Spleen (tissue), 11 donors: ENCODE data around the gene AAK1. TPM values are rescaled to one million over a fixed set of nuclear protein-coding genes. Genes with fewer than 3 reads are reported as not detected.
"Not testable (repeated sequence)": the region's sequence is repeated elsewhere in the genome, so short reads cannot be mapped to it uniquely, and the experiment has no call there.

ENCODE experiments used
- DNase-seq: peaks from one replicate; pipeline ENCODE4 v3.0.0-alpha.2; 2020
- H3K27ac ChIP-seq, 8 donors: fragments of 200-600 bp; sonication (generic) in 7 of 8; 1 replicate in 4 of 8; 2 replicates in 4 of 8; pipeline versions ENCODE4 v1.5.0 to v1.8.0; 2016 to 2021; ENCODE audit warnings: inconsistent platforms in 4 of 8, mild to moderate bottlenecking in 4 of 8, moderate library complexity in 1 of 8
- H3K27me3 ChIP-seq, 7 donors: fragments of 200-600 bp; sonication (generic) in 6 of 7; replicated peaks in 1 of 7; 1 replicate in 4 of 7; 2 replicates in 3 of 7; pipeline versions ENCODE4 v1.5.0 to v1.8.0; 2016 to 2021; ENCODE audit warnings: inconsistent platforms in 3 of 7, mild to moderate bottlenecking in 1 of 7
- H3K36me3 ChIP-seq, 6 donors: fragments of 200-600 bp; sonication (generic) in 5 of 6; 1 replicate in 4 of 6; 2 replicates in 2 of 6; pipeline versions ENCODE4 v1.5.0 to v1.8.0; 2016 to 2021; ENCODE audit warnings: inconsistent platforms in 2 of 6
- H3K4me1 ChIP-seq, 6 donors: fragments of 200-600 bp; sonication (generic) in 5 of 6; 1 replicate in 3 of 6; 2 replicates in 3 of 6; pipeline versions ENCODE4 v1.5.0 to v1.8.0; 2016 to 2021; ENCODE audit warnings: inconsistent platforms in 3 of 6
- H3K4me3 ChIP-seq, 8 donors: fragments of 200-600 bp; sonication (generic) in 7 of 8; 1 replicate in 4 of 8; 2 replicates in 4 of 8; pipeline versions ENCODE4 v1.5.0 to v1.8.0; 2016 to 2021; ENCODE audit warnings: inconsistent platforms in 4 of 8, mild to moderate bottlenecking in 4 of 8, moderate library complexity in 2 of 8
- H3K9me3 ChIP-seq, 8 donors: fragments of 200-600 bp; sonication (generic) in 7 of 8; 1 replicate in 4 of 8; 2 replicates in 4 of 8; pipeline versions ENCODE4 v1.5.0 to v1.8.0; 2016 to 2021; ENCODE audit warnings: inconsistent platforms in 4 of 8
- POLR2A ChIP-seq, 3 donors: fragments of 450-650 bp; IDR thresholded peaks; one replicate each; pipeline ENCODE4 v1.5.1; 2017; ENCODE audit warnings: antibody characterized with exemption in 3 of 3, mild to moderate bottlenecking in 1 of 3
- POLR2AphosphoS5 ChIP-seq, 3 donors: sonication (generic); formaldehyde crosslinking; IDR thresholded peaks; one replicate each; pipeline ENCODE4 v1.5.1; 2017; ENCODE audit warnings: antibody characterized with exemption in 3 of 3
- WGBS, 5 donors: extraction: QIAGEN DNeasy Blood & Tissue Kit in 3 of 5; methylation state at CpG; one replicate each; pipeline versions ENCODE4 v1.1.5 to v1.1.7; 2013 to 2018; 5-methylcytosine and 5-hydroxymethylcytosine counted together
- intact Hi-C: fragments of 100-400 bp; cut with DNase I; formaldehyde crosslinking; loops from one replicate; pipeline ENCODE4 v1.15.0; 2023; ENCODE audit warnings: low total_unique reads
- polyA plus RNA-seq, 3 donors: library from polyadenylated mRNA; stranded (reverse); fragments of 200-250 nt; gene quantifications; one replicate each; pipeline ENCODE4 v1.2.1, GENCODE V29; 2013
- total RNA-seq, 7 donors: library from RNA; depleted of rRNA in 3 of 7; stranded (reverse); fragments of >200 nt in 3 of 7; fragmentation: NEBNext Ultra II Directional in 4 of 7; extraction: Animal tissue kit (Norgen Biotek cat#: 25700) in 4 of 7; gene quantifications; one replicate each; pipeline versions ENCODE4 v1.1.0 to v1.2.1, GENCODE V29; 2016 to 2021
- TF ChIP-seq, protein P1 (sequence below), 11 experiments: fragments of 200-600 bp in 7 of 11; fragments of 450-650 bp in 4 of 11; sonication (generic) in 4 of 11; IDR thresholded peaks in 8 of 11; conservative IDR thresholded peaks in 3 of 11; 1 replicate in 7 of 11; 2 replicates in 4 of 11; pipeline versions ENCODE4 v1.4.0 to v1.8.0; 2016 to 2021; ENCODE audit warnings: antibody characterized with exemption in 11 of 11, inconsistent platforms in 4 of 11, mild to moderate bottlenecking in 1 of 11
- donor health status: healthy with polysubstance abuse.
- donor health status: DM: no; HTN: no; CAD: no; lungs with moderate emphysema.
- donor health status: DM: no; HTN: no; CAD: no.
- donor health status: Bipolar disorder and iron deficiency.
- donor health status: healthy.
- donor health status: DM: no; HTN: no; CAD: no.
- donor health status: DM: yes; HTN: yes; CAD: no.

The AAK1 gene
- total and polyA plus RNA-seq, 10 donors, result 8.3 to 95.1 (median 69.1) TPM

DNA sequence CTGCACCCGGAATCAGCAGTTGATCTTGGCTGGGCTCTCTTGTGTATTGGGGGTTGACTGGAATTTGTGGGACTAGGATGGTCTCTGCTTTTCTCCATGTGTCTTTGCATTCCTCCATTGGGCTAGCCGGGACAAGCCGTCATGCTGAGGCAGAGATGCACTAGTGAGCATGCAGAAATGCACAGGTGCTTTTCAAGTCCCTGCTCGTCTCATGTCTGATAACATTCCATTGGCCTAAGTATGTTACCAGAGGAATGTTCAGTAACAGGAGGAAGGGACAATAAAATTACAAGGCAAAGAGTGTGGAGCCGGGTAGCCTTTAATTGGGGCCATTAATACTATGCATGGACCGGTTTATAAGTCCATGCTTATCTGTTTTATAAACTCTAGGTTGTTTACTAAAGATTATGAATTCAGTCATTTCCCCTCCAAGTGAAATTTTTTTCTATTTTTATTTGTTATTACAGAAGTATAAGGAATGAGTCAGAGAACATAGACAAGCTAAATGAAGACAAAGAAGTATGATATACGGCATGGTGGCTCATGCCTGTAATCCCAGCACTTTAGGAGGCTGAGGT, 24.4 kb upstream of the AAK1 start:
- TF ChIP-seq POLR2AphosphoS5 (IDR thresholded peaks at IDR 0.05) (no peak), POLR2A (IDR thresholded peaks at IDR 0.05) (no peak)
- TF ChIP-seq, protein P1, sequence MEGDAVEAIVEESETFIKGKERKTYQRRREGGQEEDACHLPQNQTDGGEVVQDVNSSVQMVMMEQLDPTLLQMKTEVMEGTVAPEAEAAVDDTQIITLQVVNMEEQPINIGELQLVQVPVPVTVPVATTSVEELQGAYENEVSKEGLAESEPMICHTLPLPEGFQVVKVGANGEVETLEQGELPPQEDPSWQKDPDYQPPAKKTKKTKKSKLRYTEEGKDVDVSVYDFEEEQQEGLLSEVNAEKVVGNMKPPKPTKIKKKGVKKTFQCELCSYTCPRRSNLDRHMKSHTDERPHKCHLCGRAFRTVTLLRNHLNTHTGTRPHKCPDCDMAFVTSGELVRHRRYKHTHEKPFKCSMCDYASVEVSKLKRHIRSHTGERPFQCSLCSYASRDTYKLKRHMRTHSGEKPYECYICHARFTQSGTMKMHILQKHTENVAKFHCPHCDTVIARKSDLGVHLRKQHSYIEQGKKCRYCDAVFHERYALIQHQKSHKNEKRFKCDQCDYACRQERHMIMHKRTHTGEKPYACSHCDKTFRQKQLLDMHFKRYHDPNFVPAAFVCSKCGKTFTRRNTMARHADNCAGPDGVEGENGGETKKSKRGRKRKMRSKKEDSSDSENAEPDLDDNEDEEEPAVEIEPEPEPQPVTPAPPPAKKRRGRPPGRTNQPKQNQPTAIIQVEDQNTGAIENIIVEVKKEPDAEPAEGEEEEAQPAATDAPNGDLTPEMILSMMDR (IDR thresholded peaks at IDR 0.05 in 8 of 11, conservative IDR thresholded peaks at IDR 0.05 in 3 of 11), result no peak
- no peaks in the 10 kb centered on the region for H3K27me3 ChIP-seq
- H3K4me1 ChIP-seq, result peaks cover 0 to 3% (median 0%) of the 10 kb centered on the region in 6 donors

DNA sequence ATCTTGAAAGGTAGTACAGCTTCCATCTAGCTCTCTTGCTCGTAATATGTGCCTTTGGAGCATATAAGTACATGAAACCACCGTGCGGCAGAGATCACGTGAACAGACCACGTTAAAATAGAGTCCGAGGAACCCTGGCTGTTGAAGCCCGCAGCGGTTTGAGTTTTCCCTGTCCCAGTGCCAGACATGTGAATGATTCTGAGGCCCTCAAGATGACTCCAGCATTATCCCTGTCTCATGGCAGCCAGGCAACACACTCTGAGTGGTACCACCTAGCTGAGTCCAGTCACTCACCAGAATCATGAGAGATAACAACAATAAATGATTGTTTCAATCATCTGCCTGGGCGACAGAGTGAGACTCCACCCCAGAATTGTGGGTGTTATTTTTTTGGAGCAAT, 21.6 kb upstream of the AAK1 start:
- Histone ChIP-seq H3K36me3 (no peaks in the 10 kb centered on the region), H3K27ac (no peak overlapping the region), H3K4me3 (no peak overlapping the region), H3K9me3 (peaks cover 0 to 16% (median 6%) of the 10 kb centered on the region in 8 donors), H3K27me3 (no peaks in the 10 kb centered on the region), H3K4me1 (peaks cover 0 to 3% (median 0%) of the 10 kb centered on the region in 6 donors)
- DNase-seq, result no peak
- intact Hi-C loops, result no loop called here
- TF ChIP-seq POLR2A (IDR thresholded peaks at IDR 0.05) (no peak), POLR2AphosphoS5 (IDR thresholded peaks at IDR 0.05) (no peak)
- TF ChIP-seq, protein P1 (IDR thresholded peaks at IDR 0.05 in 8 of 11, conservative IDR thresholded peaks at IDR 0.05 in 3 of 11), result no peak
- 92 to 96% (median 95%) methylated on average over 9 of the region's 9 CpGs for WGBS, 5 donors

More for the DNA sequence above, 24.4 kb upstream of the AAK1 start:
- peaks cover 0 to 32% (median 15%) of the 10 kb centered on the region in 8 donors for H3K9me3 ChIP-seq
- no peaks in the 10 kb centered on the region for H3K36me3 ChIP-seq
- no peak for DNase-seq
- no peak overlapping the region for H3K4me3 ChIP-seq
- no peak overlapping the region for H3K27ac ChIP-seq
- intact Hi-C loops, result no loop called here
- 84 to 94% (median 93%) methylated on average over 7 of the region's 7 CpGs for WGBS, 5 donors

- intact Hi-C loops, result no loop called here
- DNase-seq, result no peak
- Histone ChIP-seq H3K4me1 (peaks cover 0 to 3% (median 0%) of the 10 kb centered on the region in 6 donors), H3K4me3 (no peak overlapping the region), H3K27ac (no peak overlapping the region), H3K9me3 (peaks cover 0 to 16% (median 6%) of the 10 kb centered on the region in 8 donors), H3K27me3 (no peaks in the 10 kb centered on the region), H3K36me3 (no peaks in the 10 kb centered on the region)
- TF ChIP-seq POLR2AphosphoS5 (IDR thresholded peaks at IDR 0.05) (no peak), POLR2A (IDR thresholded peaks at IDR 0.05) (no peak)
- TF ChIP-seq, protein P1 (IDR thresholded peaks at IDR 0.05 in 8 of 11, conservative IDR thresholded peaks at IDR 0.05 in 3 of 11), result no peak
- WGBS, 5 donors, result 72 to 97% (median 91%) methylated on average over 3 of the region's 3 CpGs
Measured at GRCh38 chr2:69663860-69664259, 20.3 kb upstream of the AAK1 start.

DNA sequence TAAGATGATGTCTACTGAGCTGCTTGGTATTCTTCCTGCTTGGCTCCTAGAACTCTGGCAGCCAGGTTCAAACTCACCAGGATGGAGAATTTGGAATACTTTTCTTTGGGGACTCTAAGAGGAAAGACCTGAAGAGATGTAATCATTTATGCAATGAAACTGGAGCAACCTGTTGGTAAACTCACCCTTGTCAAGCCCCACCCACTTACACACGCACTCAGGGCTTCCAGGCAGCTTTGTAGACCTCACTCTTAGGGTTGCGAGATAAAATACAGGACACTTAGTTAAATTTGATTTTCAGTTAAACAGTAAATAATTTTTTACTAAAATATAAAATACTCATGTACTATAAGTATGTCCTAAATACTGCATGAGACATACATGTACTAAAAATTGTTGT, 19.0 kb upstream of the AAK1 start:
- H3K9me3 ChIP-seq, result peaks cover 0 to 16% (median 6%) of the 10 kb centered on the region in 8 donors
- H3K27me3 ChIP-seq, H3K4me1 ChIP-seq, DNase-seq, H3K27ac ChIP-seq, H3K4me3 ChIP-seq, intact Hi-C loops, H3K36me3 ChIP-seq: not testable (repeated sequence)
- 81 to 100% (median 94%) methylated on average over 1 to 2 of the region's 2 CpGs for WGBS, 5 donors
